GM21360 (cell line): ENCODE data around the gene NYNRIN.

Source experiments
- ATAC-seq: cut with Tn5 transposase; IDR thresholded peaks from one replicate; pipeline ENCODE4 v1.9.1; 2021; ENCODE audit warnings: mild to moderate bottlenecking, moderate library complexity; ENCODE audit not compliant: unreplicated experiment

NYNRIN gene

DNA sequence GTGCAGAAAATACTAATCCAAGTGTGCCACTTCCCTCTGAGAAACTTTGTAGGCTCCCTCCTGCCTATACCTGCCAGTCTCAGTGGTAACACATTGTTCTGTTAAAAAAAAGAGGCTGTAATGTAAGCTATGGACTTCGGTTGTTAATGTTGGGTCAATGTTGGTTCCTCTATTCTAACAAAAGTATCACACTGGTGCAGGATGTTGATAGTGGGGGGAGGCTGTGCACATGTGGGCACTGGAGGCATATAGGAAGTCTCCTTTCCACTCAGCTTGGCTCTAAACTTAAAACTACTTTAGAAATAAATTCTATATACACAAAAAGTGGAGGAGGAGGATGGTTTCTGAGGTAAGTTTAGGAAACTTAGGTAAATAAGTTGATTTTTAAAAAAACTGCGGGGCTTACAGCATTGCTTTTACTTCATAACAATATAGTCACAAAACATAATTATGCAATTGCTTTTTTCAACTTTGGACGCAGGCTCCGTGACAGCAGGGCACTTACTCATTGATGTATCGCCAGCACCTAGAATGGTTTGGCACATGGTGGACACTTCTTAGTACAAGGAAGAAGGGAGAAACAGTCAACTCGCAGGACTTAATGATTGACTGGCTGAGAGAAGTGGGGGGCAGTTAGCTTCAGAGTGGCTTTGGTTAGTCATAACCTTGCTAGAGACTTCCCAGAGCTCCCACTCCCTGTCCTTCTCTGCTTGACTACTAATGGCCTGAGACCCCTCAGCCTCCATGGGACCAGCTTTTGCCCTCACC, 7.9 kb upstream of the NYNRIN start:
- ATAC-seq: no peak

DNA sequence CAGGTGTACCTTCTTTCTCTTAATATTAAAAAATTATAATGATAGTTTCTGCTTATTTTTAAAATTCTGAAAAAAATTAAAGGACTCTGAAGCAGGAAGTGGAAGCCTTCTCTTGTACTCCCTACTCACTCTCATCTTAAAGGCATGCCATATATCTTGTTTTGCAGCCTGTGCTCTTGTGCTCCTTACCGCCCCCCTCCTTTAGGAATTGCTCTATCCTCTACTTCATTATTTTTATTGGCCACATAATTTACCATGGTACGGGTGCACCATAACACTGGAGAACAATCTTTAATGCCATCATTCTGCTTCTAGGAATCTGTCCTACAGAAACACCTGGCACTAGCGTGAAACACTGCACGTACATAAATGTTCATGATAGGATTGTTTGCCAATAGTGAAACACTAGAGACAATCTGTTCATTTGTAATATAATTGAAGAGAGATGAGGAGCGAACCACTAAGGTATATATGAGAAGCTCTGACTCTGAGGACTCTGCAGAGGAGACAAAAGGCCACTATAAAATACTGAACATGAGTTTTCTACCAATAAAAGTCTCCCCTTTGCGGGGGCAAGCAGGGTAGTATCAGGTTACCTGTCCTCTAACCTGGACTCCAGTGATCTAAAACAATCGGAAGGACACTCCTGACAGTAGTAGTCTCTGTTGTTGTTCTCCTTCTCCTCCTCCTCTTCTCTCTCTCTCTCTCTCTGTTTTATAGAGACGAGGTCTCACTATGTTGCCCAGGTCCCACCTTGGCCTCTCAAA, 6.3 kb upstream of the NYNRIN start:
- no peak for ATAC-seq

DNA sequence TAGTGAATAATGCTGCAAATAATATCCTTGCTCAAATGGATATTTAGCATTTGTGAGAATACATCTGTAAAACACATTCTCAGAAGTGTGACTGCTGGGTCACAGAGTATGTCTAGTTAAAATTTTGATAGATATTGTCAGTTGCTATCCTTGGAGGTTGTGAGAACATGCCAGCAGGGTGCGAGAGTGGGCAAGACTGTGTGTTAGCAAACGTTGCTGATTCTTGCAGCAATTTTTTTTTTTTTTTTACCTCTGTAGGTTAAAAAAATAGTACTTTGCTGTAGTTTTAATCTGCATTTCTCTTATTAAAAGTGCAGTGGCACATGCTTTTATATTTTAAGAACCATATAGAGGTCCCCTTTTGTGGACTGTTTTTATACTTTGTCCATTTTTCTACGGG, 4.5 kb upstream of the NYNRIN start:
- no peak for ATAC-seq

DNA sequence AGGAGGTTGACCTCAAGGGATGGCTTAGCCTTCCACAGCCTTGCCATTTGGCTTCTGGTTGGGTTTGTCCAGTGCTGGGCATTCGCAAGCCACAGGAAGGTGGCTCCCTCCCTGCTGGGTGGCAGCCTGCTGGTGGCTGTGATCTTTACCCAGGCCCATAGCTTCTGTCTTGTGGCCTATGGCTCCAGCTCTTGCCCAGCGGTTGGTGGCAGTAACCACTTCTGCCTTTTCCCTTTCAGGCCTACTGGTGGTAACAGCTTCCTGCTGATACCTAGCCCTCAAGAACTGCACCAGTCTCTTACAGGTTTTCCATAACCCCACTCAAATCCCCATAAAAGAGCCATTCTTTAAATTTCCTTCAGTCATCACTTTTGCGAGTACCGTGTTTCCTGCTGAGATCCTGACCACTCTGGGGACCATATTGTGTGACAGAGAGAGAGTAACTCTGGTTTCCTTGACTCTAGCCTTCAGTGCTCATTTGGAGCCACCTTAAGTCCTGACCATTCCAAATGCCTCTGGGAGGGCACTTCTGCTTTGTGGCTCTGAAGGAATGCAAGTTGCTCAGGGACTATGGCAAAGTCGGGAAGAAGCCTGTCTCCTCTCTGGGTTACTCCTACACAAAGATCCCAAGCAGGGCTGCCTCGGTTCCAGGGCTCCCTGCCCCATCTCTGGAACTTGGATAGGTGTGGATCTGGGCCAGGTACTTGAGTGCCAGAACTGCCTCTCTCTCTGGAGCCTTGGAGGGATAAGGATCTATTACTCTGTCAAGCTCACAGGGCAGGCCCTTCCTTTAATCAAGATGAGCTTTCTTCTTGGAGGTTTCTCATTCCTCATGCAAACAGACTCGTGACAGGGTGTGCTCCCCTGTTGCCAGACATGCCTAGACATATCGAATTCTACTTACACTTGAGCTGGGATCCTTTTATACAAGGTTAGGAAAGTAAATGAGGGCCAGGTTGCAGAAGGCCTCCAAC, 2.9 kb upstream of the NYNRIN start:
- no peak for ATAC-seq

DNA sequence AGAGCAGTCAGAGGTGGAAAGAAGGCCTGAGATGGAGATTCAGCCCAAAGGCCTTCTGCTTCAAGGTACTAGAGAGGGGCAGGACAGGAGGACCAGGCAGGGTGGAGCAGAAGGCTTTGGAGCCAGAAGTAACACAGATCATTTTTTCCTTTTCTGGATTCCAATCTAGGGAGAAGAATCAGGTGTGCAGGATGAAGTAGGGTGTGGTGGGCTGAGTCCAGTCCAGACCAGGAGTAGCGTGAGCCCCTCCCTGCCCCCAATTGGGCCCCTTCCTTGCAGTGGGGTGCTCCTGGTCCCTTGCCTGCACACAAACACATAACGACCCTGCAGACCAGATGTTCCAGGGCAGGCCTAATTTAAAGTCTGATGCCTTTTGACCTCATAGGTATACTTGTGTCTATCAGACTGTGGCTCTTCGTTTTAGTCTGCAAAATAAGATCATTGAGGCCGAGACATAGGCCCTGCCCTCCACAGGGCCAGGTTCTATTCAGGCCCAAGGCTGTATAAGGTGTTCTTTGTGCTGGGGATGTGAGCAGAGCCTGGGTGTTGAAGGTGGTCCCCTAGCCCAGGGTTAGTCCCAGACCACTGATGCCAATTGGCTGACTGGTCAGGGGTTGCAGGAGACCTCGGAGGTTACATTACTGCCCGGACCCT, 1.0 kb upstream of the NYNRIN start:
- ATAC-seq: no peak

DNA sequence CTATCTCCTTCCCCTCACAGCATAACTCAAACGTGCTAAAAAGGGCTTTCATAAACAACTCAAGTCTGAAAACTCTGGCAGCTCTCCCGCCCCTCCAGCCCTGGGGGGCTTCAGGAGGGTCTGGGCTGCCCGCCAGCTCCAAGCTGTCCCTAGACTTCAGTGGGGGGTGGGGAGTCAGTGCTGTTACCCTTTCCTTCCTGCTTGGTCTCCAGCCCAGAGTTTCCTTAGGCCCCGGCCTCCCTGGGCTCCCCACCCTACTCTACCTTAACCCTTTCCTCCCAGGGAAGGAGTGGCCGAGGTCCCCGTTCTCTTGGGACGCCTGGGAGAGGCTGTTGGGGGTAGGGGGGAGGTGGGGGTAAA, 530 bp upstream of the NYNRIN start:
- no peak for ATAC-seq

DNA sequence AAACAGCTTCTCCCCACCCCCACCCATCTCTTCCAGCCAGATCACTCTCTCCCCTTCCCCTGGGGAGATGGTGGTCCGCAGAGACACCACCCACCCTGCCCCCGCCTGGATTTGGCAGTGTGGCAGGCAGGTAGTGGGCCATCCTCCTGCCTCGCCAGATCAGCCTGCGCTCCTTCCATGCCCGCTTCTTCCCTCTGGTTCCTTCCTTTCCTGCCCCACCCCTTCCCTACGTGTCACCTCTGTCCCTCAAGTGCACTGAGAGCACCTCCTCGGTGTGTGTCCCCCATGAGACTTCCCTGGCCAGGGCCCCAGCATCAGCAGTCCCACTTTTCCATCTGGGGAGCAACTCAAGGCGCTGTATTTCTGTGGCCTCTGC, 632 bp downstream of the NYNRIN start:
- no peak for ATAC-seq

DNA sequence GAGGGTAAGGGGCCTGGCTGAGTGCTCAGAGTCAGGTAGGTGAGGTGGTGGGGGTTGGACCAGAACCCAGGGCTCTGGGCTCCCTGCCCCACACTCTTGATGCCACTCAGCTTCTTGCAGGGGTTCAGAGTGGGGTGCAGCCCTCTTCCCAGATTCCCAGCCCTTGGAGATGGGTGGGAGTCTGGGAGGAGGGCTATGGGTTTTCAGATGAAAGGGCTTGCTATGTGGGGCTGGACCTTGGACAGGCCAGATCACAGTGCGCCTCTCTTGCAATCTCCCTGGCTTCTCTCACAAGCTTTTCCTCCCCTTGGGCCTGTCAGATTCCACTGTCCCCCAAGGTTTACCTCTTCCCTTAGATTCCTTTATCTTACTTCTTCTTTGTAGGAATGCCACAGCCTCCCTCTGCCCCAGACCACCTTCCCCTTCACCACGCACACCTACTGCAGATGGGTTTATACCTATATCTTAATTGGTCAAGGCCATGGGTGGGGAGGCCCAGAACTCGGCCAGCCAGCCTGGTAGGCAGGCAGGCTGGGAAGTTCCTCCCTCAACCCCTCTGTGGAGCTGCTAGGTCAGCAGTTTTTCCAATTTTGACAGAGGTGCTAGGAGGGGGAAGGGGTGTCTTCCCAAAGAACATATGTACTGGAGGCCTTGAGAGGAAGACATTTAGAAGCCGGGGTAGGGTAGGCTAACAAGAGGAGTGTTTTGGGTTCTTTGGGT, 1.4 kb downstream of the NYNRIN start:
- no peak for ATAC-seq

DNA sequence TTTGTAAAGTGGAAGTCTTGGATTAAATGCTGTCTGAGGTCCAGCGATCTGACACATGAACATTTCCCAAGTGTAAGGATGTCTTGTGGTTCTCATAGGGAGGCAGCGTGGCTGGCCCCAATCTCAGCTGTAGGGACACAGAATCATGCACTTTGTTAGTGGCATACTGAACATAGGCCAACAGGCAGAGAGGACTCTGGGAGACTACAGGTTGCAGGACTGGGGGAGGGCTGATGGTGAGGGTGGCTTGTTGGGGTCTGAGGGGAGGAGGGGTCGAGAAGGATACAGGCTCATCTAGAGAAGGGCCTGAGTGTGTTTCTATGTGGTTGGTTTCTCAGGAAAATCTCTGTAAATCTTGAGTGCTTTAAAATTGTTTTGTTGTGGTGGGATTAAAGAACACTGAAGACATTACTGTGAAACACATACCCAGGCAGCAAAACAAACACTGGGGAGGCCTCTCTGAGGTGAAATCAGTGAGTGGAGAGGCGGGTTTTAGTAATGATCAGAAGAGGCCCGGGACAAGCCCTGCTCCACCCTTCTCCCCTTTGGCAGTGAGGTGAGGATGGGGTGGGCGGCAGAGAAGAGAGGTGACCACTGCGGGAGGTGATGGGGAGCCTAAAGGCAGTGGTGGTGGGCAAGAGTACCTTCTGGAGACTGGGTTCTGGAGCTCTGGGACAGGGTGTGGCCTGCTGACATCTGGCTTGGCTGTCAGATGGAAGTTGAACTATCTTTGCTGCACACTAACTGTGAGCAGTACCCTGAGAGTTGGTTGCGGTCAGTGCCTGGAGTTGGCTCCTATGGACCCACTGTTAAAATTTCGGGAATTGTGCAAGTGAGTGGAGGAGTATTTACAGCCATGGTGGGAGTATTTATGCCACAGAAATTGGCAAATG, 3.3 kb downstream of the NYNRIN start:
- no peak for ATAC-seq

DNA sequence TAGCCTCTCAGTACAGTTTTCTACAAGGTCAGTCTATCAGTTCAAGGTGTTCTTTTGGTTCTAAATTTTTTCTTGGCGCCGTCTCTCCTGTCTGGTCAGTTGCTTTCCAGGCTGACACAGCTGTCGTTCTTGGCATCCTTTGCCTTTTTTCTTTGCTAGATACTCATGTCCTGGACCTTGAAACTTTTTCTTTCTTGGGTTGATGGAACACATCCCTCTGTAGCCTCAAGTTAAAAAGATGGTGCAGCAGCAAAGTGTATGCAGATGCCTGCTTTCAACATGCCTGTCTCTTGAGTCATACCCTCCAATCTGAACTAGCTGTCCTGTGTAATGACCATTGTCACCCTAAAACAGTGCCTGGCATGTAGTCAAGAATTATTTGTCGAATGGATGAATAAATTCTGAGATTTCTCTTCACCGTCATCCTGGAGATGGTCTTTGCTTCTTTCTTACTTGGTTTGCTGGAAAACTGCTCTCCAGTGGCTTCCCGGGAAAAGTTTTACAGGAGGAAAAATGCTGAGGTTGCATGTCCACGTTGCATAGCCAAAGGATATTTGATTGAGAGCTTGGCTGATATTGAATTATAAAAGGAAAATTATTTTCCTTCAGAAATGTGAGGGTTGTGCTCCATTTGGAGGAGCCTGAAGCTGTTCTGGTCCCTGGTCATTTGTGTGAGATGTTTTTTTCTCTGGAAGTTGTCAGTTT, 4.6 kb downstream of the NYNRIN start:
- no peak for ATAC-seq

DNA sequence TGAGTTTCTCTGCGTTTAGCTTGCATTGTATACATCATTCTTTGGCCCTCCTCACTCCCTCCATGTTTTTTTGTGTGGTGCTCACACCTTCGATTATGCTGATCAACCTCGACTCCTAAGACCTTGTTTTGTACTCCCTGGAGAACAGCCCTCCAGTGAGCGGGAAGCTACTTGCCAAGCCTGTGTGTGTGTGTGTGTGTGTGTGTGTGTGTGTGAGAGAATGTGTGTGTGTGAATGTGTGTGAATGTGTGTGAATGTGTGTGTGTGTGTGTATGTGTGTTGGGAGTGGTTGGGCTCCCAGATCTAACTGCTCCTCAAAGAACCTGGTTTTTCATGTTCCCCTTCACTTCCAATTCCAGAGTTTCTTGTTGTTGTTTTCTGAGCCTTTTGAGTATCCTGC, 6.0 kb downstream of the NYNRIN start:
- ATAC-seq: no peak

DNA sequence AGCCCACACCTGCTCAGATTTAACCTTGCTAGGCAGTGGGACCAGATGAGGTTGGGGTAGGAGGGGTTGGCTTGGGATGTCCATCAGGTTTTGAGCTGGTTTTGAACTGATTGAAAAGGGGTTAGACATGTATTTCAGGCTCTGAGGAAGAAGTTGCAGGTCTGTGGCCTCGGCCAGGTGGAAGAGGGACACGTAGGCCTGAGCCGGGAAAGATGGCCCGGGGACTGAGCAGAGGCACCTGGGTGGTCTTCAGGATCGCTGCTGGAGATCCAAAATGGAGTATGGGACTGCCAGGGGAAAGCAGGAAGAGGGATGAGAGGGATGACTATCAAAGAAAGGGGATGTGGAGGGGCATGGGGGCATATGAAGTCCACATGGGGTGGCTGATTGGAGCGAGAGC, 7.6 kb downstream of the NYNRIN start:
- ATAC-seq: no peak

DNA sequence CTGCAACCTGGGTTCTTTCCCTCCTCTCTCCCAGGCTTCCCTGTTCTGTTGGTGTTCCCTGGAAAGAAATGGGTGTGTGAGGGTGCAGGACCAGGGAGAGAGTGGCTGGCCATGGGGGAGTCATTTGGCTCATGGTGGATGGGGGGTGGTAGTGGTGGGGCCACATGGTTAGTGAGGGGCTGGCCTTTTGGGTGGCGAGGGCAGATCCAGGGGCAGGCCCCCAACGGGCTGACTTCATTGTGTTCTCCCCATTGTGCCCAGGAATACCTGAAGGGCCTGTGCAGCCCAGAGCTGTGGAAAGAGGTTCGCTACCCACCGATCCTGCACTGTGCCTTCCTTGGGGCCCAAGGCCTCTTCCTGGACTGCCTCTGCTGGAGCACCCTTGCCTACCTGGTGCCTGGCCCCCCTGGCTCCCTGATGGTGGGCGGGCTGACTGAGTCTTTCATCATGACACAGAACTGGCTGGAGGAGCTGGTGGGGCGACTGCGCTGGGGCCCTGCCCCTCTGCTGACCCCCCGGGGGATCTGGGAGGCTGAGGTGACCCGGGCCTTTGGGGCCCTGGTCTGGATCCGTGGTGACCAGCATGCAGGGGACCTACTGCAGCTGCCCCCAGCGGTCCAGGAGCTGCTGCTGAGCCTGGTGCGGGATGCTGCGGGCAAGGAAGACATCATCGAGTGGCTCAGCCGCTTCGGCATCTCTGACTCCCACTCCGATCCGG, 9.0 kb downstream of the NYNRIN start:
- ATAC-seq: no peak

DNA sequence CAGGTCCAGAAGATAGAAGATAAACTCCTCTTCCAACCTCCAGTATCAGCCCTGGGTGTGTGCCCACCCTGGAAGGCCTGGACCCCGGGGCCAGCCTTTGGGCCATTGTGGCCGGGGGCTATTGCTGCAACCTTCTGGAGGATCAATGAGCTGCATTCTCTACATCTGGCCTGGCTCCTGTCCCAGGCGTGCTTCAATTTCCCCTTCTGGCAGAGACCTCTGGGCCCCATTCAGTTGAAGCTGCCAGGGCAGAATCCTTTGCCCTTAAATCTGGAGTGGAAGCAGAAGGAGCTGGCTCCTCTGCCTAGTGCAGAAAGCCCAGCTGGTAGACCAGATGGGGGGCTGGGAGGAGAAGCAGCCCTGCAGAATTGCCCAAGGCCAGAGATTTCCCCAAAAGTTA, 10.0 kb downstream of the NYNRIN start:
- ATAC-seq: no peak

DNA sequence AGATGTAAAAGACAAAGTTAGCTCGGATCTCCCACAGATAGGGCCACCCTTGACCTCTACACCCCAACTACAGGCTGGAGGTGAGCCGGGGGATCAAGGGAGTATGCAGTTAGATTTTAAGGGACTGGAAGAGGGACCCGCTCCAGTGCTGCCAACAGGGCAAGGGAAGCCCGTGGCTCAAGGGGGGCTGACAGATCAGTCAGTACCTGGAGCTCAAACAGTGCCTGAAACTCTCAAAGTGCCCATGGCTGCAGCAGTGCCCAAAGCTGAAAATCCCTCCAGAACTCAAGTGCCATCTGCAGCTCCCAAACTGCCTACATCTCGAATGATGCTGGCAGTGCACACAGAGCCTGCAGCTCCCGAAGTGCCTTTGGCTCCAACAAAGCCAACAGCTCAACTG, 10.4 kb downstream of the NYNRIN start:
- no peak for ATAC-seq

DNA sequence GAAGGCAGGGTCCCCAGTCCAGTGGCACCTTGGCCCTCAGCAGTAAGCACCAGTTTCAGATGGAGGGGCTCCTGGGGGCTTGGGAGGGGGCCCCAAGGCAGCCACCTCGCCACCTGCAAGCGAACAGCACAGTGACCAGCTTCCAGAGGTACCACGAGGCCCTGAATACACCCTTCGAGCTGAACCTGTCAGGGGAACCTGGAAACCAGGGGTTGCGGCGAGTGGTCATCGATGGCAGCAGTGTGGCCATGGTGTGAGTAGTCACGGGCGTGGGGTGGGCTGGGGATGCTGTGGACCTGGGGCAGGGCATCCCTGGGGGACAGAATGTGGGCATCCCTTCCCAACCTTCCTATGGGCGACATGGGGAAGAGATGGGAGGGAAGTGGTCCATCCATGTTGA, 11.2 kb downstream of the NYNRIN start:
- no peak for ATAC-seq

DNA sequence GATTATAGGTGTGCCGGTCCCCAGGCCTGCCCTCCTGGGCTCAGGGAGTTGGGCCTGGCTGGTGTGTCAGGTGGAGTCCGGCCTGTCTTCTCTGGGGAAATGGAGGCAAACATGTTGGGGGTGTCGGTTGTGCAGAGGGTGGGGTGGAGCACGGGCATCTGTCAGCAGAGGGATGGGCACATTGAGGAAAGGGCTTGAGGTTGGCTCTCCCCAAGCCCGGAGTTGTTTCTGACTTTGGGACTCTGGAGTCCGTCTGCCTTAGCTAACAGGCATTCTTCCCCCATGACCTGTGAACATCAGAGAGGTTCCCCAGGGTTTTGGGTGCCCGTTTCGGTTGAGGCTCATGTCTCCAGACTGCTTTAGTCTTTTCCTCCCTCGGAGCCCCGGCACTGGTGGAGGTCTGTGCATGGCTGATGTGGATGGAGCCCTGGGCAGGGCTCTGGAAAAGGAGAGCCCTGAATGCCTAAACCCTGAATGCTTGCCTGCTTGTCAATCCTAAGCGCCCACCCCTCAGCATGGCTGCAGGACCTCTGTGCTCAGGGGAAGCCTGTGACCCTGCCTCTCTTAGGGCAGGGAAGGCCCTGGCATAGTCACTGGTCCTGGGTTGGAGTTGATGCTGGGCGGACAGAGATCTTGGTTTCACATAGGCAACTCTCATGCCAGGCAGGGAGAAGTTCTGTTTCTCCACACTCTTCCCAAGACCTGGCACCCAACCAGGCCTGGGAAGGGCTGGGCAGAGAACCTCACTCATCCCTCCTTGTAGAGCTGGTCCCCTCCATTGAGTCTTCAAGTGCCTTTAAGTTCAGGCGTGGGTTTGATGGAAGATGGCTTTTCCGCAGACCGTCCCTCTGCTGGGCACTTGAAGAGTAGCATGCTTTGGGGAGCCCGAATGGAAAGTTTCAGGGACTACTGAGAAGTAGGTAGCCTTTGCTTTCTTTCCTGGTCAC, 12.9 kb downstream of the NYNRIN start:
- ATAC-seq: no peak
